ENCODE measurements around the gene PTGER1. TPM values are rescaled to one million over a fixed set of nuclear protein-coding genes. Genes with fewer than 3 reads are reported as not detected.

PTGER1 gene
- total RNA-seq, 1 experiment from 2014 or later = 1.7 TPM

GRCh38 chr19:14449321-14449720 is 25.8 kb downstream of the PTGER1 start:
- Histone ChIP-seq H3K9me3 (replicated peaks) (no peaks in the 10 kb centered on the region), H3K27ac (no peak overlapping the region), H3K4me3 (no peak overlapping the region), H3K27me3 (no peaks in the 10 kb centered on the region), H3K36me3 (peaks cover 44% of the 10 kb centered on the region), H3K4me1 (no peaks in the 10 kb centered on the region)
- DNase-seq = no peak

GRCh38 chr19:14446336-14447036 is 28.7 kb downstream of the PTGER1 start:
- no peaks in the 10 kb centered on the region for H3K4me1 ChIP-seq
- DNase-seq = no peak
- no peaks in the 10 kb centered on the region for H3K27me3 ChIP-seq
- H3K27ac ChIP-seq = no peak overlapping the region
- H3K36me3 ChIP-seq = peaks cover 53% of the 10 kb centered on the region
- no peak overlapping the region for H3K4me3 ChIP-seq
- no peaks in the 10 kb centered on the region for H3K9me3 ChIP-seq (replicated peaks)

GRCh38 chr19:14443632-14444216 is 31.4 kb downstream of the PTGER1 start:
- peaks cover 40% of the 10 kb centered on the region for H3K36me3 ChIP-seq

GRCh38 chr19:14442891-14443631 is 32.1 kb downstream of the PTGER1 start:
- no peaks in the 10 kb centered on the region for H3K9me3 ChIP-seq (replicated peaks)
- no peaks in the 10 kb centered on the region for H3K27me3 ChIP-seq
- H3K4me3 ChIP-seq = no peak overlapping the region
- no peak for DNase-seq
- H3K27ac ChIP-seq = no peak overlapping the region
- H3K4me1 ChIP-seq = peaks cover 11% of the 10 kb centered on the region
- H3K36me3 ChIP-seq = peaks cover 38% of the 10 kb centered on the region

More at GRCh38 chr19:14443632-14444216, 31.4 kb downstream of the PTGER1 start:
- Histone ChIP-seq H3K4me1 (peaks cover 11% of the 10 kb centered on the region), H3K9me3 (replicated peaks) (no peaks in the 10 kb centered on the region), H3K4me3 (no peak overlapping the region), H3K27me3 (no peaks in the 10 kb centered on the region), H3K27ac (no peak overlapping the region)
- DNase-seq = no peak

- Histone ChIP-seq H3K27me3 (no peaks in the 10 kb centered on the region), H3K4me3 (no peak overlapping the region), H3K27ac (peak overlapping the region; percentile 46), H3K9me3 (replicated peaks) (no peaks in the 10 kb centered on the region), H3K4me1 (peaks cover 11% of the 10 kb centered on the region), H3K36me3 (peaks cover 29% of the 10 kb centered on the region)
- peak; percentile 83 for DNase-seq
Measured at GRCh38 chr19:14441041-14441938, 33.9 kb downstream of the PTGER1 start.

- Histone ChIP-seq H3K27ac (no peak overlapping the region), H3K4me3 (no peak overlapping the region), H3K9me3 (replicated peaks) (no peaks in the 10 kb centered on the region), H3K27me3 (no peaks in the 10 kb centered on the region), H3K36me3 (peaks cover 22% of the 10 kb centered on the region), H3K4me1 (peaks cover 11% of the 10 kb centered on the region)
- peak in 1 of 2 experiments; percentile 42 for DNase-seq
Measured at GRCh38 chr19:14440049-14440448, 35.1 kb downstream of the PTGER1 start.

- Histone ChIP-seq H3K27me3 (no peaks in the 10 kb centered on the region), H3K36me3 (peaks cover 13% of the 10 kb centered on the region), H3K4me1 (peaks cover 17% of the 10 kb centered on the region), H3K4me3 (no peak overlapping the region), H3K27ac (no peak overlapping the region), H3K9me3 (replicated peaks) (no peaks in the 10 kb centered on the region)
- no peak for DNase-seq
Measured at GRCh38 chr19:14439014-14439413, 36.1 kb downstream of the PTGER1 start.

- Histone ChIP-seq H3K27me3 (no peaks in the 10 kb centered on the region), H3K9me3 (replicated peaks) (no peaks in the 10 kb centered on the region), H3K4me1 (peaks cover 17% of the 10 kb centered on the region), H3K4me3 (no peak overlapping the region), H3K27ac (no peak overlapping the region), H3K36me3 (peaks cover 1% of the 10 kb centered on the region)
- no peak for DNase-seq
Measured at GRCh38 chr19:14437578-14438140, 37.5 kb downstream of the PTGER1 start.

- Histone ChIP-seq H3K9me3 (replicated peaks) (no peaks in the 10 kb centered on the region), H3K4me1 (peaks cover 12% of the 10 kb centered on the region), H3K4me3 (no peak overlapping the region), H3K36me3 (no peaks in the 10 kb centered on the region), H3K27me3 (no peaks in the 10 kb centered on the region), H3K27ac (no peak overlapping the region)
- DNase-seq = no peak
Measured at GRCh38 chr19:14435320-14436050, 39.7 kb downstream of the PTGER1 start.

- H3K27ac ChIP-seq = no peak overlapping the region
- no peaks in the 10 kb centered on the region for H3K27me3 ChIP-seq
- no peak overlapping the region for H3K4me3 ChIP-seq
- H3K9me3 ChIP-seq (replicated peaks) = no peaks in the 10 kb centered on the region
- H3K36me3 ChIP-seq = no peaks in the 10 kb centered on the region
- DNase-seq = no peak
- H3K4me1 ChIP-seq = peaks cover 6% of the 10 kb centered on the region; the same call in 1 of the 2 replicates
Measured at GRCh38 chr19:14434543-14435319, 40.4 kb downstream of the PTGER1 start.

- Histone ChIP-seq H3K36me3 (no peaks in the 10 kb centered on the region), H3K9me3 (replicated peaks) (no peaks in the 10 kb centered on the region), H3K27ac (no peak overlapping the region), H3K4me3 (peak overlapping the region; percentile 70), H3K4me1 (peaks cover 6% of the 10 kb centered on the region; the same call in 1 of the 2 replicates), H3K27me3 (no peaks in the 10 kb centered on the region)
- no peak for DNase-seq
Measured at GRCh38 chr19:14433554-14434501, 41.3 kb downstream of the PTGER1 start.

- H3K36me3 ChIP-seq = no peaks in the 10 kb centered on the region
- H3K9me3 ChIP-seq (replicated peaks) = no peaks in the 10 kb centered on the region
- peak within 1 kb of the TSS; percentile 70 for H3K4me3 ChIP-seq
- no peaks in the 10 kb centered on the region for H3K27me3 ChIP-seq
- peak; percentile 81 to 84 for DNase-seq
- H3K27ac ChIP-seq = peak within 1 kb of the TSS; percentile 36
- H3K4me1 ChIP-seq = peaks cover 9% of the 10 kb centered on the region
Measured at GRCh38 chr19:14432791-14433553, 42.2 kb downstream of the PTGER1 start, which contains the start of gene PKN1. PKN1 (plus strand) TSS chr19:14433306; CDS start chr19:14433522, 216 bp downstream.
